GM19043 (cell line): ENCODE measurements around the gene CERKL.
A peak's percentile ranks its signal among the peaks of the same experiment; 100 is the strongest.
"Not testable (repeated sequence)": the region's sequence is repeated elsewhere in the genome, so short reads cannot be mapped to it uniquely, and the experiment has no call there.

Experiments
- ATAC-seq: cut with Tn5 transposase; IDR thresholded peaks from one replicate; pipeline ENCODE4 v1.9.1; 2021; ENCODE audit warnings: low read depth; ENCODE audit not compliant: unreplicated experiment

CERKL gene, protein sequence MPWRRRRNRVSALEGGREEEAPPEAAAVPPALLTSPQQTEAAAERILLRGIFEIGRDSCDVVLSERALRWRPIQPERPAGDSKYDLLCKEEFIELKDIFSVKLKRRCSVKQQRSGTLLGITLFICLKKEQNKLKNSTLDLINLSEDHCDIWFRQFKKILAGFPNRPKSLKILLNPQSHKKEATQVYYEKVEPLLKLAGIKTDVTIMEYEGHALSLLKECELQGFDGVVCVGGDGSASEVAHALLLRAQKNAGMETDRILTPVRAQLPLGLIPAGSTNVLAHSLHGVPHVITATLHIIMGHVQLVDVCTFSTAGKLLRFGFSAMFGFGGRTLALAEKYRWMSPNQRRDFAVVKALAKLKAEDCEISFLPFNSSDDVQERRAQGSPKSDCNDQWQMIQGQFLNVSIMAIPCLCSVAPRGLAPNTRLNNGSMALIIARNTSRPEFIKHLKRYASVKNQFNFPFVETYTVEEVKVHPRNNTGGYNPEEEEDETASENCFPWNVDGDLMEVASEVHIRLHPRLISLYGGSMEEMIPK

GRCh38 chr2:181656450-181657291 is at the start of gene CERKL:
TSS of gene CERKL (minus strand) at chr2:181657105. CDS start at chr2:181657006, 99 bp downstream.
- ATAC-seq, result peak; percentile 82

DNA sequence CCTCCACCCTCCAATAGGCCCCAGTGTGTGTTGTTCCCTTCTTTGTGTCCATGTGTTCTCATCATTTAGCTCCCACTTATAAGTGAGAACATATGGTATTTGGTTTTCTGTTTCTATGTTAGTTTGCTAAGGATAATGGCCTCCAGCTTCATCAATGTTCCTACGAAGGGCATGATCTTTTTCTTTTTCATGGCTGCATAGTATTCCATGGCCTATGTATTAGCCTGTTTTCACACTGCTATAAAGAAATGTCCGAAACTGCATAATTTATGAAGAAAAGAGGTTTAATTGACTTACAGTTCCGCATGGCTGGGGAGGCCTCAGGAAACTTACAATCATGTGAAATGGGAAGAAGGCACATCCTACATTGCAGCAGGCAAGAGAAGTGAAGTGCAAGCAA is 45.6 kb upstream of the CERKL start:
- not testable (repeated sequence) for ATAC-seq

- ATAC-seq, result no peak
Measured at GRCh38 chr2:181698223-181698622, 41.3 kb upstream of the CERKL start.

- ATAC-seq, result peak; percentile 45
Measured at GRCh38 chr2:181697571-181697970, 40.7 kb upstream of the CERKL start.

- ATAC-seq, result no peak
Measured at GRCh38 chr2:181697126-181697525, 40.2 kb upstream of the CERKL start.

GRCh38 chr2:181694271-181694670 is 37.4 kb upstream of the CERKL start:
- ATAC-seq, result no peak

DNA sequence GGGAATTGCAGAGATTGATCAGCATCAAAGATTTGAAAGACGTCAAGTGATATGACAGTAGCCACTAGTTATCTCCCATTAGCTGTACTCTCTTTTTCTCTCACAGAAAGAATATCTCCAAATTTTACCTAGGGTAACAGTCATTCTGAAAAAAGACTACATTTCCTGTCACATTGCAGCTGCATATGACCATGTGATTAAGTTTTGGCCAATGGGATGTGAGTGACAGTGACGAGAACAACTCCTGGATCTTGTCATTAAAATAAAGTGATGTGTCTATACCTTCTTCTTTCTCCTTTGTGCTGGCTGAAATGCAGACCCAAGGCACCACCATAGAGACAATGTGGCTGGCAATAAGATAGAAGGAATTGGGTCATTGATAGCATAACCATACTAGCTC is 34.0 kb upstream of the CERKL start:
- ATAC-seq, result no peak

- ATAC-seq, result no peak
Measured at GRCh38 chr2:181686576-181687185, 29.8 kb upstream of the CERKL start.

DNA sequence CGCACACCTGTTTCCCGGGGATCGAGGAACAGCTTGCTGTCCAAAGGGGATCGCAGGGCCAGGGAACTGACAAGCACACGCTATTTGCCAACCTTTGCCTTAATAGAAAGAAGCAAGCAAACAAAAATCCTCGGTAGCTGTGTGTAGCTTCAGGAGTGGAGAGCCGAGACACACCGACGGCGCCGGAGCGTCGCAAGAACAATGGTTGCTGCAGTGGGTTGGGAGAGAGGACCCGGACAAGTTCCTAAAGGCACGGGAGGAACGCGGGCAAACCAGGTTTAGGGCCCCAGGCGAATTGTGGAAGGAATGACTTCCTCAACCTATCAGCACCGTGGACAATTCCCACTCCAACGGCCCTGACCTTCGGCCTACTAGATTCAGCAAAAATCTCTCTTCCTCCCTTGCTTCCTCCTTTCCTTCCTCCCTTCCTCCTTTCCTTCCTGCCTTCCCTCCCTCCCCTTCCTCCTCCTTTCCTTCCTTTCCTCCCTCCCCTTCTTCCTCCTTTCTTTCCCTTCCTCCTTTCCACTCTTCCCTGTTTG is 28.3 kb upstream of the CERKL start:
- ATAC-seq, result no peak

DNA sequence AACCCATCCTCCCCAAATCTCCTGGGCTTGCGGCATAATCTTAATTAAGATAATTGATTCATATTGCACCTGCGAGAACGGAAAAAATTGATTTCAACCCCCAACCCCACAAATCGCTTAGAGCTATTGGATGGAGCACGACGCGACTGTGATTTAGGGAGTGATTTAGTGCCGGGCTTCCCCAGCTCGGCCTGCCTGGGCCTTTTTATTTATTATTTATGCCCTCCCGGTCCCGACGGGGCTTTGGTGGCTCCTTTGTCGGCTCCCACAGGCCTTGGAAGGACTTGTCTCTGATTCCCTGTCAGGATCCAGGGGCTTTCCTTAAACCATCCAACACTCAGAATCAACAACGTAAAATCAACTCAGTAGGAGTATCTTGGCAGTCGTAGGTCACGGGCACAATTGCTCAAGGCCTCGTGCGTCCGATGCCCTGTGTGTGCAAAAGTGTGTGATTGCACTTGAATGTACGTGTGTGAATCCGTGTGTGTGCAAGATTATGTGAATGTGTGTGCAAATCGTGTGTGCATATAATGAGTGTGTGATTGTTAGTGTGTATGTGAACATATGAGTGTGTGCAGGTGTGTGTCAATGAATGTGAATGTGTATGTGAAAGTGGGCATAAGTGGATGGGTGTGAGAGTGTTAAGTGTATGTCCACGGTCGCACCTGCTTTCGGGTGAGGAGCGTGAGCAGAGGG is 27.7 kb upstream of the CERKL start:
- no peak for ATAC-seq

DNA sequence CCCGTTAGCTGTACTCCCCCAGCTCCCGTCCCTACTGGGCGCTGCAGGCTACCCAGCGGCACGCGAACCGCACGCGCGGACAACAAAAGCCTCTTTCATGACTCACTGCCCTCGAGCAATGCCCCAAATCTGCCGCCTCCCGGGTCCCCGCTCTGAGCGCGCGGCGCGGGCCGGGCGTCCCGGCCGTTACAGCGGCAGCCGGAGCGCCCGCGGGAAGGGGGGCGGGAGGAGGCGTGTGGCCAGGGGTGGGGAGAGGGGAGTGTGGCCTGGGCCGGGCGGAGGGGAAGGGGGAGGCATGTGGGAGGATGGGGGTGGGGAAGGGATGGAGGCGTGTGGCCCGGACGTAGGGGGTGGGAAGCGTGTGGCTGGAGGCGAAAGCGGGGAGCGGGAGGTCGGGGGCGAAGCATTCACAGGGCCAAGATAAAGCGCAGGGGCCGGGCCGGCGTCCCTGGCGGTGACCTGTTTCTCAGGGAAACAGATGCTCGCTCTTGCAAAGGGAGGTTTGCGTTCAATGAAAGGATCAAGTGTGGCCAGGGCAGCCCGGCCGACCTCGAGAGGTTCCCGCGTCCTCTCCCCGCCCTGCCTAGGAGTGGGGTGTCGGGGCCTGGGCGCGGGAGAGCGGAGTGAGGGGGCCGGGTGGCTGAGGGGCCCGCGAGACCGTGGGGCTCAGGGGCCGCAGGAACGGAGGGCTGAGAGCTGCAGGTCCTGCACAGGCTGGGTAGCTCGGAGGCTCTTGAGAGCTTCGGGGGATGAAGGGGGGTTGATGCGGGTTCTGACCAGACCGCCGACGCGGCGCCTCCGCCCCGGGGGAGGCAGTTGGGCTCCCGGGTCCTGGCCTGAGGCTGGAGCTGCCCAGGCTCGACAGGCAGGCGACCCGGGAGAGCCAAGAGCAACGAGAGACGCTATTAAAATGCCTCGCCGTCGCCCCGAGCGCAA is 26.9 kb upstream of the CERKL start:
- ATAC-seq, result no peak

GRCh38 chr2:181682795-181683517 is 26.1 kb upstream of the CERKL start:
- ATAC-seq, result no peak

DNA sequence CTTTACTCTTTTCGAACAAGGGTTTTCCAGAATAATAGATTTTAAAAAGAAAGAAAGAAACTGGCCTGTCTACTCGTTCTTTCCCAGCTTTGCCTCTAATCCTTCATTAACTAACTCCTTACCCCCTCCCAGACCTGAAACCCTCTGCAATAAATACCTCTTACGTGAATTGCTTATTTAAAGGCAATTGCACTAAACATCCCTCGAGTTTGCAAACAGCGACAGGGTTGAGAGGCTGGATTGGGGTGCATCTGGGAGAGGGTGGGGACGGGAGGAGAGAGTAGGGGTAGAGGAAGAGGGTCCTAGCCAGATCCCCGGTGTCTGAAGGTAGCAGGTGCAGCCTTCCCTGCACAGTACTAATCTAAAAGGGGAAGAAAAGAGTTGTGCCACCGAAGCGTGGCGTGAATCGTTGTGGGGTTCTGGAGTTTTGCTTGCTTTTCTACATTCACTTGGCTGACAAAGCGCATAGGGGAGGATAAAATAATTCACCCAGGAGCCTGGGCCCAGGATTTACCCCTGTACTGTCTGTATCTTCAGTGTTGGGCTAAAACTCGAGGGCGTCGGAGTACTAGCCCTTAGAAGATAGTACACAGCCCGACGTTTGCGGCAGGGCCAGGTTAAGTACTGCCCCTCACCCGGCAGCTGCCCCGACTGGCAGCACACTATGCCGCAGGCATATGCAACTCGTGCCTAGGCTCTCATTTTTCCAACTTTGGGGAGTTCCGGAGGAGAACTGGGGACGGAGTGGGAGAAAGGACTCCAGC is 25.3 kb upstream of the CERKL start:
- no peak for ATAC-seq

DNA sequence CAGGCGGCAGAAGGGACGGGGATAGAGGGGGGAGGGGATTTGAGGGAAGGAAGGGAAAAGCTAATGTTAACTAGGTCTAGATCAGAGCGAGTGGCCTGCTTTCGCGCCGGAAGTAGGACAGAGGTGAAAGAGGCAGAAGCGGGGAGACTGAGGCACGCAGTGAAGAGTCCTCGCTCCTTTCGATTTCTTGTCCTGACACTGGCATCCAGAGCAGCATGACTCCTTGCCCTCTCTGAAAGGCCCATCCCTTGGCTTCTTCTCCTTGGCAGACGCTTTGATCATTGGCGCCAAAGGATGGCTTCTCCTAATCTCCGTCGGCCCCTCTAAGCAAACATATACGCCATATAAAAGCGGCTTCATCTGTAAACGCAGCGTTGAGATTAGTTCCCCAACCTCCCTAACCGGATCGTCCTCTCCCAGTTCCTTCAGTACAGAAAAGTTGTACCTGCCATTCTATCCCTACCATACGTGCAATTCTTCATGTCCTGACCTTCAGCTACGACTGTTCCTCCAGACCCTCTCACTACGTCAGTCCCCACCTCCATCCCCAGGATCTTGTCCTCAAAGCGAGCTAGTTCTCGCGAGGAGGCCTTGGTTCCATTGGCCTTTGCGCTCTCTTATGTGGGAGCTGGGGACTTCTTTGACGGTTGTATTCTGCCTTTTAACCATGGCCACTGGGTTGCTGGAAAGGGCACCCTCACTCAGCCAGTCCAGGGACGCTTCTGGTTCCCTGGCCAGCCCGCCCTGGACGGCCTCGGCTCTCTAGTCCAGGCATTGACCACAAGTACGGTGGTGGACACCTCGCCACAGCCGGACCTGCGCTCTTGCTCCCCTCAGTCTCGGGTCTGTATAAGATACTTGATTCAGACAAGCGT is 24.3 kb upstream of the CERKL start:
- ATAC-seq, result no peak

- no peak for ATAC-seq
Measured at GRCh38 chr2:181680055-181680936, 23.4 kb upstream of the CERKL start, which contains the start of gene NEUROD1. TSS of gene NEUROD1 (minus strand) at chr2:181680517. CDS start at chr2:181678860, 1,657 bp downstream.

GRCh38 chr2:181679544-181679979 is 22.7 kb upstream of the CERKL start:
- ATAC-seq, result no peak
